Parathyroid adenoma (tissue), 2 donors: ENCODE results near the gene TBC1D30.

ENCODE experiments used
- H2AFZ ChIP-seq: fragments of 300-600 bp; sonication (generic); one replicate; pipeline ENCODE4 v1.7.0; 2017; ENCODE audit warnings: antibody characterized with exemption, mild to moderate bottlenecking
- H3K27ac ChIP-seq: fragments of 300-600 bp; sonication (generic); one replicate; pipeline ENCODE4 v1.7.0; 2017
- H3K27me3 ChIP-seq: fragments of 300-600 bp; sonication (generic); one replicate; pipeline ENCODE4 v1.7.0; 2017; ENCODE audit warnings: low read length; ENCODE audit not compliant: control insufficient read depth, insufficient read depth
- H3K36me3 ChIP-seq: fragments of 300-600 bp; sonication (generic); one replicate; pipeline ENCODE4 v1.7.0; 2017; ENCODE audit warnings: low read length; ENCODE audit not compliant: control insufficient read depth, insufficient read depth
- H3K4me1 ChIP-seq: fragments of 300-600 bp; sonication (generic); one replicate; pipeline ENCODE4 v1.7.0; 2017; ENCODE audit warnings: control low read depth
- H3K4me2 ChIP-seq: fragments of 300-600 bp; sonication (generic); one replicate; pipeline ENCODE4 v1.7.0; 2017; ENCODE audit warnings: low read length
- H3K4me3 ChIP-seq: fragments of 300-600 bp; sonication (generic); one replicate; pipeline ENCODE4 v1.7.0; 2017; ENCODE audit warnings: low read depth, low read length
- H3K79me2 ChIP-seq: fragments of 300-600 bp; sonication (generic); one replicate; pipeline ENCODE4 v1.7.0; 2017; ENCODE audit warnings: control low read depth
- H3K9ac ChIP-seq: fragments of 300-600 bp; sonication (generic); one replicate; pipeline ENCODE4 v1.7.0; 2017; ENCODE audit warnings: mild to moderate bottlenecking
- H3K9me3 ChIP-seq: fragments of 300-600 bp; sonication (generic); one replicate; pipeline ENCODE4 v1.7.0; 2017; ENCODE audit warnings: low read length; ENCODE audit not compliant: control insufficient read depth
- TF ChIP-seq, protein P1 (sequence below): fragments of 300-600 bp; sonication (generic); IDR thresholded peaks from one replicate; pipeline ENCODE4 v1.7.0; 2017; ENCODE audit warnings: antibody characterized with exemption, mild to moderate bottlenecking
- donor health status: primary hyperparathyroidism.

TBC1D30 gene

DNA sequence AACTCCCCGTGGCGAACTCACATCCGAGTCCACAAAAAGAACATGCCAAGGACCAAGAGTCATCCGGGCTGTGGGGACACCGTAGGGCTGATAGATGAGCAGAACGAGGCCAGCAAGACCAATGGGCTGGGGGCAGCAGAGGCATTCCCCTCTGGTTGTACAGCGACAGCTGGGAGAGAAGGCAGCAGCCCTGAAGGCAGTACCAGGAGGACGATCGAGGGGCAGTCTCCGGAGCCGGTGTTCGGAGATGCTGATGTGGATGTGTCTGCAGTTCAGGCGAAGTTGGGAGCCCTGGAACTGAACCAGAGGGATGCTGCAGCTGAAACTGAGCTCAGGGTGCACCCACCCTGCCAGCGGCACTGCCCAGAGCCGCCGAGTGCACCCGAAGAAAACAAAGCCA lies 50.7 kb downstream of the TBC1D30 start:
- Histone ChIP-seq H3K36me3 (no peaks in the 10 kb centered on the region), H3K4me2 (no peak overlapping the region), H3K9me3 (no peaks in the 10 kb centered on the region), H3K4me1 (no peaks in the 10 kb centered on the region), H3K27me3 (no peaks in the 10 kb centered on the region), H3K79me2 (no peaks in the 10 kb centered on the region), H3K27ac (no peak overlapping the region), H3K4me3 (no peak overlapping the region), H2AFZ (no peak overlapping the region), H3K9ac (no peak overlapping the region)
- TF ChIP-seq, protein P1, sequence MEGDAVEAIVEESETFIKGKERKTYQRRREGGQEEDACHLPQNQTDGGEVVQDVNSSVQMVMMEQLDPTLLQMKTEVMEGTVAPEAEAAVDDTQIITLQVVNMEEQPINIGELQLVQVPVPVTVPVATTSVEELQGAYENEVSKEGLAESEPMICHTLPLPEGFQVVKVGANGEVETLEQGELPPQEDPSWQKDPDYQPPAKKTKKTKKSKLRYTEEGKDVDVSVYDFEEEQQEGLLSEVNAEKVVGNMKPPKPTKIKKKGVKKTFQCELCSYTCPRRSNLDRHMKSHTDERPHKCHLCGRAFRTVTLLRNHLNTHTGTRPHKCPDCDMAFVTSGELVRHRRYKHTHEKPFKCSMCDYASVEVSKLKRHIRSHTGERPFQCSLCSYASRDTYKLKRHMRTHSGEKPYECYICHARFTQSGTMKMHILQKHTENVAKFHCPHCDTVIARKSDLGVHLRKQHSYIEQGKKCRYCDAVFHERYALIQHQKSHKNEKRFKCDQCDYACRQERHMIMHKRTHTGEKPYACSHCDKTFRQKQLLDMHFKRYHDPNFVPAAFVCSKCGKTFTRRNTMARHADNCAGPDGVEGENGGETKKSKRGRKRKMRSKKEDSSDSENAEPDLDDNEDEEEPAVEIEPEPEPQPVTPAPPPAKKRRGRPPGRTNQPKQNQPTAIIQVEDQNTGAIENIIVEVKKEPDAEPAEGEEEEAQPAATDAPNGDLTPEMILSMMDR: no peak

DNA sequence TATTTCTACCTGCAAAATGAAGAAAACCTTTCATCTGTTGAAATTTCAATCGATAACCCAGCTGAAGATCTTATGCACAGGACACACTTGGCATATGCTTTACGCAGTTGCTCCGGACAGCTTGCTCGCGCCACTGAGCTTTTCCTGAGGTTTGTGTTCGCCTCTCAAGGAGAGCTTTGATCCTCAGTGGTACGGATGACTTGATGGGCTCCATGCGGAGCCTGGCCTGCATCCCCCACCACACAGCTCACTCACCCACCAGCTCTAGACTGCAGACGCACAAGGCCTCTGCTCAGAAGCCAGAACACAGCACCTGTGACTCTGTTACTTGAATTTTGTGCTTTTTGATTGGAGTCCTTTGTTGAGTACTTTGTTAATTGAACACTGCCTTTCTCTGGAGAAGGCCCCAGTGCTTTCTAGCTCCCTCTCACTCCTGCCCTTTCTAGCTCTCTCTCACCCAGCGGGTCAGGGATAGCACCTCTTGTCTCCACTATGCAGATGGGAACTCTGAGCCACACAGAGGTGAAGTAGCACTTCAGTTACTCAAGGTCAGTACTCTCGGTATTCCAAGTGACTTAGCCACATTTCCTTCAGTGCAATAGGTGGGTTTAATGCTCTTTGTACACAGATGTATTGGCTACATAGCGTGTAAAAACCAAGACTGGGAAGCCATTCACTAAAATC lies 52.1 kb downstream of the TBC1D30 start:
- Histone ChIP-seq H3K27me3 (no peaks in the 10 kb centered on the region), H3K4me3 (no peak overlapping the region), H3K27ac (no peak overlapping the region), H3K4me1 (no peaks in the 10 kb centered on the region), H3K9me3 (no peaks in the 10 kb centered on the region), H2AFZ (no peak overlapping the region), H3K79me2 (no peaks in the 10 kb centered on the region), H3K36me3 (no peaks in the 10 kb centered on the region), H3K9ac (no peak overlapping the region), H3K4me2 (no peak overlapping the region)
- TF ChIP-seq, protein P1: no peak

DNA sequence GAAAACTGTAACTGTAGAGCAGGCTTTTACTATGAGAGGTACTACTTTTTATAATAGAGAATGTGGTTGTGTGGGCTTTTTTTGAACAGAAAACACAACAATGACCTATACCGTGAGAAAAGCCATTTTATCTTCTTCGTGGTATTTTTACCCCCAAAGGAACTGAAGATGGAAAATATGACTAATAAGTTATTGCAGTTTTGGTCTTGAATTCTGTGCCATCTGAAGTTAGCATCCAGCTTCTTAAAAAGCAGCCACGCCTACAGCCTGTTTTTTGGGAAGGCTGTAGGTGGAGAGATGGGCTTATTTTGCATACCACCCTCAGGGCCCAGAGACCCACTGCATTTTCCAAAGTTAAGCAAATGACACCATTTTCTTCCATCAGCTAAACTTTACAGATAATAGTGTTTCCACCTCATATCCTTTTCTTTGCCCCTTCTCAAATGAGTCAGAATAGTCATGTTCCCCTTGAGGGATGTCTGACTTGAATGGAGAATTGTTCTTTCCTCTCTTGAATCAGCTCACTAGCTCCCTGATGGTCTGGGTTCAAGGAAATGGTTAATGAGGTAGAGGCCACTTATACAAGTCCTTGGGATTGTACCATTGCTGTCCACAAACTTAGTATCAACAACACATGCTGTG lies 53.0 kb downstream of the TBC1D30 start:
- TF ChIP-seq, protein P1: no peak
- H3K9me3 ChIP-seq: no peaks in the 10 kb centered on the region
- H3K4me1 ChIP-seq: no peaks in the 10 kb centered on the region
- no peaks in the 10 kb centered on the region for H3K36me3 ChIP-seq
- H3K79me2 ChIP-seq: no peaks in the 10 kb centered on the region
- H2AFZ ChIP-seq: no peak overlapping the region
- no peak overlapping the region for H3K27ac ChIP-seq
- no peak overlapping the region for H3K4me2 ChIP-seq
- H3K9ac ChIP-seq: no peak overlapping the region
- H3K27me3 ChIP-seq: no peaks in the 10 kb centered on the region
- H3K4me3 ChIP-seq: no peak overlapping the region

DNA sequence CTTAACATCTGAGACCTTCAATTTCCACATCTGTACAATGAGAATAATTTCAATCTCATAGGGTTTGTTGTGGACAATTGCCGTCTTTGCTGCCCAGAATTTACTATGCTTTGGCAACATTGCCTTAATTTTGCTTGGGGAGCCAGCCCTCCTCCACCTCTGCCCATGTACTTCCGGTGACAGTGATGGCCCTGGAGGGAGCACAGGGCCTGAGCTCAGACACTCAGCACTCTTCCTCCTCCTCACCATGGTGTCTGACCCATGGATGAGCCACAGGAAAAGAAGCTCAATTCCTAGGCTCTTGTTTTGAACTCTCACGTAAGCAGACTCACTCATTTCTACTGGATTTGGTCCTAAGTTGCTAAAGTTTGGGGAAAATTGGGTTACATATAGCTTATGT lies 58.2 kb downstream of the TBC1D30 start:
- Histone ChIP-seq H3K36me3 (no peaks in the 10 kb centered on the region), H3K4me3 (no peak overlapping the region), H3K79me2 (no peaks in the 10 kb centered on the region), H3K27me3 (no peaks in the 10 kb centered on the region), H3K4me1 (no peaks in the 10 kb centered on the region), H3K9ac (no peak overlapping the region), H3K4me2 (no peak overlapping the region), H3K9me3 (no peaks in the 10 kb centered on the region), H3K27ac (no peak overlapping the region), H2AFZ (no peak overlapping the region)
- TF ChIP-seq, protein P1: no peak
